Measurements from ENCODE around the gene ZNF524.
A peak's percentile ranks its signal among the peaks of the same experiment; 100 is the strongest.

Gene ZNF524

DNA sequence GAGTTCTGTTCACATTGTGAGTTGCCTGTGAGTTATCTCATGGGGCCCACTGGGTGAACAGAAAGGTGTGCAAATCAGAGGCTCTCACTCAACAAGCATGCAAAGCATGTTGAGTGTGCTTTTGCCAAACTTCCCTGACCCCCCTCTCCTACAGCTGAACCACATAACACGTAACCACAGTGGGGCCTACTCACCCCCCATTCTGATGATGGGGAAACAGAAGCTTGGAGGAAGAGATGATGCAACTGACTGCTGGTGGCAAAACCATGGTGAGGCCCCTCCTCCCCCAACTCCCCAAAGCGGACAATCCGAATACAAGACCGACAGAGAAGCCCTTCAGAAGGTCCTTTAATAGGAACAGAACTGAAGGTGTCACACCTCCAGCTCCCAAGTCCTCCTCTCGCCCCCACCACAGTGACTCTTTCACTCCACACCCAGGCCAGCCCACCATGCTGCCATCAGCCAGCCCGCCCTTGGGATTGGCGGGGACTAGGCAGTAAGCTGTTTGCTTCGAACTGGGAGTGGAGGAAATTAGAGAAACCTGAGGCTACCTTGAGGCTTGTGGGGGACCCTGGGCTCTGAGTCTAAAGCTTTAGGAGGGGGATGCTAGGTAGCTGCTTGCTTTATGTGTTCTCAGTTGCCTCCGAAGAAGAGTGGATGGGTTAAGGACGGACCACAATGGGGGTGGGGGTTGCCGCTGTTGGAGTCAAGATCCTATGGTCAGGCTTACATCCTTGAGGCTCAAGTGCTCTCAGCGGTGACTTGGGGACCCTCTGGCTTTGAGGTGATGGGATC, 20.5 kb downstream of the ZNF524 start:
- DNase-seq (ENCODE audit: low read depth in 2 of 2) = no peak

GRCh38 chr19:55621205-55621672, 21.2 kb downstream of the ZNF524 start:
- no peak for DNase-seq (ENCODE audit: low read depth in 2 of 2)

- DNase-seq (ENCODE audit: low read depth in 2 of 2) = no peak
Observed at GRCh38 chr19:55621673-55622231, 21.7 kb downstream of the ZNF524 start.

DNA sequence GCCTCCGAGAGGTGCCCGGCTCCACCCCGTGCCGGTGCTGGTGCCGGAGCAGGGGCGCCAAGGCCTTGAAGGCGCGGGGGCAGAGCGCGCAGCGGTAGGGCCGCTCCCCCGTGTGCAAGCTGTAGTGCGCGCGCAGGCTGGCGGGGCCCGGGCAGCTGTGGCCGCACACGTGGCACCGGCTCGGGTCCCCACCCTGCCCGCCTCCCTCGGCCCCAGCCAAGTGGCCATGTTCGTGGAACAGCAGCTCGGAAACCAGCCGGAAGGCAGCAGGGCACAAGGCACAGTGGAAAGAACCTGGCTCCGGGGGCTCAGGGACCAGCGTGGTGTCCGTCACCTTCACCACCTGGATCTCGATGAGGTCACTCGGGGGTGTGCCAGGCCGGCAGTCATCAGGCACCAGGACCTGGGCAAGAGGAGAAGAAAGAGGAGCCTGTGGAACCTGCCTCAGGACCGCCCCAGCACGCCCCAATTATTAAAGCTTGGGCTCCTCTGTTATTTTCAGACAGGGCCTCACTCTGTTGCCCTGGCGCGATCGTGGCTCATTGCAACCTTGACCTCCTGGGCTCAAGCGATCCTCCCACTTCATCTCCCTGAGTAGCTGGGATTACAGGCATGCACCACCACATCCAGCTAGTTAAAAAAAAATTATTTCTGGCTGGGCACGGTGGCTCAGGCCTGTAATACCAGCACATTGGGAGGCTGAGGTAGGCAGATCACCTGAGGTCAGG, 22.3 kb downstream of the ZNF524 start:
- DNase-seq (ENCODE audit: low read depth in 2 of 2) = no peak

GRCh38 chr19:55623130-55623529, 23.0 kb downstream of the ZNF524 start:
- DNase-seq (ENCODE audit: low read depth in 2 of 2) = no peak

DNA sequence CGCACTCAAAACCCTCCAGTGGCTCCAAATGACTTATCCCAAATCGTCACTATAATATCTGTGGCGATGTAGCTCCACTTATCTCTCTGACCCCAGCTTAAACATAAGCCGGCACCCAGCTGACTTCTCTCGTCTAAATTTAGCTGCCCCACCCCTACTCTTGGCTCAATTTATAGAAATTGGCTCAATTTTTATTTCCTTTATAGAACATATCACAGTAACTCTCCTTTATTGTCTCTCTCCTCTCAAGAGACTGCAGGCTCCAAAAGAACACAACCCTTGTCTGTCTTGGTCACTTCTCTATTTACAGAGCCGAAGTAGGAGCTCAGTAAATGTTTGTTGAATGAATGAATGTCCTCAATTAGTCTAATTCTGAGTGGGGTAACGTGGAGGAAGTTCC, 23.5 kb downstream of the ZNF524 start:
- no peak for DNase-seq (ENCODE audit: low read depth in 2 of 2)

- peak; percentile 86 to 92 for DNase-seq (ENCODE audit: low read depth in 2 of 2)
Observed at GRCh38 chr19:55624109-55625003, 24.3 kb downstream of the ZNF524 start, which contains the start of gene ZNF784. Gene ZNF784 (minus strand): TSS chr19:55624566. CDS start chr19:55624561, 5 bp downstream.

DNA sequence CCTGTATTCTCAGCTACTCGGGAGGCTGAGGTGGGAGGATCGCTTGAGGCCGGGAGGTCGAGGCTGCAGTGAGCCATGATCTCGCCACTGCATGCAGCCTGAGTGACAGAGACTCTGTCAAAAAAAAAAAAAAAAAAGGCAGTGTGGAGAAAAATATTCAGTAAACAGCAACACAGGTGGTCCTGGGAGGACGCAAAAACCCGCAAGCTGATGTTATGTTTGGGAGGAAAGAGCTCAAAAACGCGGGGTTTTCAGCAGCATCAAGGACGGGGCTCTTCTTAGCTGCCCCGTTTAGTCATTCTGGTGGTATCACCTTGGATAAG, 24.9 kb downstream of the ZNF524 start:
- DNase-seq (ENCODE audit: low read depth in 2 of 2) = no peak

- no peak for DNase-seq (ENCODE audit: low read depth in 2 of 2)
Observed at GRCh38 chr19:55626350-55626749, 26.3 kb downstream of the ZNF524 start.

DNA sequence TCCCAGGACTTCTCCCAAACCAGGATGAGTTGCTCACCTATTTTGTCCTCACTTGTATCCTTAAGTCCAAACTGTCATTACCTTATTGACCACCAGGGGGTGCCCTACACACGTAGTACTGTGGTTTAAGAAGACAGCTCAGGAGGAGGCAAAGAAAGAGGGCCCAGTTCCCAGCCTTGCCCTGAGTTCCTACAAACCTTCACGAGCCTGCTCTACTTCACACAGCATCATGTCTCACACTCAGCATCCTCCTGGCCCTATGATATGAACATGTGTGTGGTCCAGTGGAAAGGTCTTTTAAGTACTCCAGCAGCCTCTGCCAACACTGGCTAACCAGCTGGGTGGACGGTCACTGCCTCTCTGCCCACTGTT, 32.4 kb downstream of the ZNF524 start:
- peak; percentile 59 to 81 for DNase-seq (ENCODE audit: low read depth in 2 of 2)

- no peak for DNase-seq (ENCODE audit: low read depth in 2 of 2)
Observed at GRCh38 chr19:55633861-55634260, 33.8 kb downstream of the ZNF524 start.

DNA sequence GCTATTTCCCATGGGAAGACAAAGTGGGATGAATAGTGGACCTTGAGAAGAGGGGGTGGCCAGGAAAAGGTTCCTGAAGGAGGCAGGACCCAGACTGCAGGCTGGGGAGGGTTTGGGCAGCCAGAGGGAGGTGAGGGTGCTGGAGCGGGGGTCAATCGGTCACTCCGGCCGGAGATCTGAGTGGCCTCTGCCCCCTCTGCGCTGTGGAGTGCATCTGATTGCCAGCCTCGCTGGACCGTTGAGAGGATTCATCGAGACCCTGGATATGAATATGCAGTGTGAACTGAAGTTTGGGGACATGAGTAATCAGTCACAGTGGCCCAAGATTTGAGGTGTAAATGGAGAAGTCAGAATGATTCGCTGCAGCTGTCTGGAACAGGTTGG, 35.2 kb downstream of the ZNF524 start:
- DNase-seq (ENCODE audit: low read depth in 2 of 2) = no peak

DNA sequence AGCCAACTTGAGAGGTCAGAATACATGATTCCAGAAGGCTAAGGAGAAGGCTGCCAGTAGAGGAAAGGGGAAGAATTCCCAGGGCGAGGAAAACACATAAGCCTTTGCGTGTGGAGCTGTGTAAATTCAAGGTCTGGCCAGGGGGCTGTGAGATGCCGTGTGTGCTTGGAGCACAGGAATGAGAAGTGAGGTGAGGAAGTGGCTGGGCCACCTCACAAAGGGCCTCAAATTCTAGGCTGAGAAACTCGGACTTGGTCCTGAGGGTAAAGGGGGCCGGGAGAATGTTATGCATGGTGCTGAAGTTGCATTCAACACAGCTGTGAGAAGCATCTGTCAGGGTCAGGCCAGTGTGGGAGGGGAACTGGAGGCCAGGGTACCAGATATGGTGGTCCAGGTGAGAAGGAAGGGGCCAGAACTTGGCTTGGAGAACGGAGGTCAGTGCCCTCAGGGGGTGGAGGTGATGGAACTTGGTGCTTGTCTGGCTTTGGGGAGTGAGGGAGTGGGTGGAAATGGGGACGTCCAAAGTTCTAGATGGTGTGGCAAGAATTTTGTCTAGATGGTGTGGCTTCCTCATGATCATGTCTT, 35.9 kb downstream of the ZNF524 start:
- no peak for DNase-seq (ENCODE audit: low read depth in 2 of 2)

- no peak for DNase-seq (ENCODE audit: low read depth in 2 of 2)
Observed at GRCh38 chr19:55636723-55637122, 36.6 kb downstream of the ZNF524 start.

DNA sequence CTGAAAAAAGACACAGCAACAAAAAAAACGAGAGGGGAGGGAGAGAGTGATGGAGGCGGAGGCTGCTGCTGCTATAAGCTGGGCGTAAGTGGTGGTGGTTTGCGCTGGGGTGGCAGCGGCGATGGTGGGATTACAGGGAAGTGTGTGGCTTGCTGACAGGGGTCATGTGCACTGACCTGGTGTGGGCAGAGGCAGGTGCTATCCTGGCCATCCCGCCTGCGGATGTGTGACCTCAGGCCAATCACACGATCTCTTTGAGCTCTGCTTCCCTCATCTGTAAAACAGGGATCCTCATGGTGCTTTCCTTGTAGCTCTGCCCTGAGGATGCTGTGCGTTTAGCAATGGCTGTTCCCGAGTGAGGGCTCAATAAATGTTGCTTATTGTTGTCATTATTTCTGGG, 37.4 kb downstream of the ZNF524 start:
- no peak for DNase-seq (ENCODE audit: low read depth in 2 of 2)

DNA sequence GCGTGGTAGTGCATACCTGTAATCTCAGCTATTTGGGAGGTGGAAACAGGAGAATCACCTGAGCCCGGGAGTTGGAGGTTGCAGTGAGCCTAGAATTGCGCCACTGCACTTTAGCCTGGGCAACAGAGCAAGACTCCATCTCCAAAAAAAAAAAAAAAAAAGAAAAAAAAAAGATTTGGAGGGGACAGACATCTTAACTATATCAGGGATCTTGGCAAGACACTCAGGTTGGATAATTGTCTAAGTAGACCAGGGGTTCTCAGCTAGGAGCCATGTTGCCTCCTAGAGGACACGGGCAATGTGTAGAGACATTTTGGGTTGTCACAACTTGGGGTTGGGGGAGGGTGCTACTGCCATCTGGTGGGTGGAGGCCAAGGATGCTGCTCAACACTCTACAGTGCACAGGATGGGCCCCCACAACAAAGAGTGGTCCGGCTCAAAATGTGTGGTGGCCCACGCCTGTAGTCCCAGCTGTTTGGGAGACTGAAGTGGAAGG, 38.8 kb downstream of the ZNF524 start:
- no peak for DNase-seq (ENCODE audit: low read depth in 2 of 2)

DNA sequence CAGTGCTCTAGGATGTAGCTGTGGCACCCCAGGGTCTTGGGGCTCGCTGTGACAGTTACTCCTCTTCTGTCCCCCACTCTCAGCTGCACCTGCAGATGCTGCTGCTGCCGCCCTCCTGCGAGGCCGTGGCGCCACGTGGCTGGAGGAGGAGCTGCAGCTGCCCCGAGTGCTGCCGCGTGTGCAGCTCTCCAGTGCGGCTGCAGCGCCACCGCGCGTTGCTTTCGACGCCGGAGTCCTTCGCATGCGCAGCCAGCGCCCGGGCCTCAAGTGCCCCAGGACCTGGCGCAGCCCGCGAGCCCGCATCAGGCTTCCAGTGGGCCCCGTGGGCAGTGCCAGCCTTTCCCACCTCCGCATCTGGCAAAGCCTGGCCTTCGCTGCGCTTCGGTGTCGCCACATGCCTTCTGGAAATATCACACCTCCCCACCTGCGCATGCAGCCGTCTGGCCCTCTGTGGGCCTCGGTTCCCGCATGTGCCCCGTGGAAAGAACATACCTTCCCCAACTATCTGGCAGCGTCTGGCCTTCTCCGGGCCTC, 40.0 kb downstream of the ZNF524 start:
- DNase-seq (ENCODE audit: low read depth in 2 of 2) = no peak

DNA sequence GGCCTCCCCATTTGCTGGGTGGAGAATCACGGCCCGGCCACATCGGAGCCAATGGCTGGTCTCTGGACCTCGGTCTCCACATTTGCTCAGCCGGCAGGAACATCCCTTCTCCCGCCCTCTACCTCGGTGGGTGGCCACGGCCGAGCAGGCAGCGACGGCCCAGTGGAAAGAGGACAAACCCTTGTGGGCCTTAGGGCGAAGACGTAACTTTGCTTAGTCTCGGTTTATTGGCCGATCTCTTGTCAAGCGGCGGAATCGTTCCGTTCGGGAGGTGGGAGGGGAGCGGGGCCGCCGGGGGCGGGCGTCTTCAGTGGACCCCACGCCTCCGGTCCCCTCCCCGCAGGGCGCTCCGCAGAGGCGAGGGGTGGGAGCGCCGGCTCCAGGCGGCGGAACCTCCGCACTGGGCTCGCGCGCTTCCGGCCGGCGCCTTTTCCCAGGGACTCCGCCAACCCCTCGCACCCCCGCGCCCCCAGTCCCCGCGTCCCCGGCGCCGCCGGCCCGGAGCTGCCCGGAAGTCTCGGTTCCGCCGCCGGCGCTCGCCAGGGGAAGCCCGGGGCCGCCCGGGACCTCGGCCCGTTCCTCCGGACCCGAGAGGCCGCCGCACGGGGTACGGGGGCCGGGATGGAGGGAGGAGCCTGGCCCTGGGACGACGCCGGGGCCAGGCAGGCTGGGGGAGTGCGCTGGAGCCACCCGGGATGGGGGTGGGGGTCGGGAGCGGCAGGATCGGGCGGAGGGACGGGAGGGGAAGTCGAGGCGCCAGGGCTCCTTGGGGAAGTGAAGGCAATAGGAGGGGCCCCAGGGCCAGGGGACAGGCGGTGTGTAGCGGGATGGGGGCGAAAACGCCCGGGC, 40.7 kb downstream of the ZNF524 start, which contains the start of gene ZNF580:
Gene ZNF580 (plus strand): TSS at position 426 of the 849 bp plus-strand sequence. CDS start 1,507 bp downstream, outside the sequence.
- no peak for DNase-seq (ENCODE audit: low read depth in 2 of 2)

DNA sequence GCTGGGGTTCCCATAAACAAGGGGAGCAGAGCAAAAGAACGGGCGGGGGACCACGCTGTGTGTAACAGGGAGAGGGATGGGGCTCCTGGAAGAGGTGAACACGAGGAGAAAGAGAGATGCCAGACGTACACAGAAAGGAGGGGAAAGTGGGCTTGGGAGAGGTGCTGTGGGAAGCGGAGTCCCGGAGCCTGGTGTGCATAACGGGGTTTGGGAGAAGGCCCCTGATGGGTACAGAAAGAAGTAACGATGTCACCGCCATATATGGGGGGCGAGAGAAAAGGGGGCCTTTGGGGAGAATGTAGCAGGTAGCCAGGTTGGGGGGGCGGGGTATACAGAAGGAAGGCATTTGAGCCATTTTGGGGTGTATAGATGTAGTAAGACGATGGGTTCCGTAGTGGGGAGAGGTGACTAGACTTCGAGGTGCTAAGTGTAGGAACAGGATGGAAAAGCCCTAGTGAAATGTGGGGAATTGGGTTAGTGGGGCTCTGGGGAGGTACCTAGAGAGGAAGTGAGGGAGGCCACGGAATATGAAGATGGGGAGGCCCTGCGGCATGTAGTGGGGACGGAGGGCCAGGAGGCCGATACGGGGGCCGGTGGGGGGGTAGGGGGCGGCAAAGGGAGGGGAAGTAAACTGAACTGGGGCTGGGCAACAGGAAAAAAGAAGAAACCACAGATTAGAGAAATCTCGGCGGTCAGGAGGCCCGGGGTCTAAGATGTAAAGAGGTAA, 41.5 kb downstream of the ZNF524 start:
- DNase-seq (ENCODE audit: low read depth in 2 of 2) = no peak

All from stimulated activated CD8-positive, alpha-beta memory T cell treated with anti-CD3 and anti-CD28 coated beads, Interleukin-7, amount 100 ng/mL, for 1 hour (primary cell).